GM19023 (cell line): ENCODE measurements around the gene NOL12.
"Not testable (repeated sequence)": the region's sequence is repeated elsewhere in the genome, so short reads cannot be mapped to it uniquely, and the experiment has no call there.

Source experiments
- ATAC-seq: cut with Tn5 transposase; IDR thresholded peaks from one replicate; pipeline ENCODE4 v1.9.1; 2021; ENCODE audit warnings: mild to moderate bottlenecking, moderate library complexity; ENCODE audit not compliant: unreplicated experiment

NOL12 gene

DNA sequence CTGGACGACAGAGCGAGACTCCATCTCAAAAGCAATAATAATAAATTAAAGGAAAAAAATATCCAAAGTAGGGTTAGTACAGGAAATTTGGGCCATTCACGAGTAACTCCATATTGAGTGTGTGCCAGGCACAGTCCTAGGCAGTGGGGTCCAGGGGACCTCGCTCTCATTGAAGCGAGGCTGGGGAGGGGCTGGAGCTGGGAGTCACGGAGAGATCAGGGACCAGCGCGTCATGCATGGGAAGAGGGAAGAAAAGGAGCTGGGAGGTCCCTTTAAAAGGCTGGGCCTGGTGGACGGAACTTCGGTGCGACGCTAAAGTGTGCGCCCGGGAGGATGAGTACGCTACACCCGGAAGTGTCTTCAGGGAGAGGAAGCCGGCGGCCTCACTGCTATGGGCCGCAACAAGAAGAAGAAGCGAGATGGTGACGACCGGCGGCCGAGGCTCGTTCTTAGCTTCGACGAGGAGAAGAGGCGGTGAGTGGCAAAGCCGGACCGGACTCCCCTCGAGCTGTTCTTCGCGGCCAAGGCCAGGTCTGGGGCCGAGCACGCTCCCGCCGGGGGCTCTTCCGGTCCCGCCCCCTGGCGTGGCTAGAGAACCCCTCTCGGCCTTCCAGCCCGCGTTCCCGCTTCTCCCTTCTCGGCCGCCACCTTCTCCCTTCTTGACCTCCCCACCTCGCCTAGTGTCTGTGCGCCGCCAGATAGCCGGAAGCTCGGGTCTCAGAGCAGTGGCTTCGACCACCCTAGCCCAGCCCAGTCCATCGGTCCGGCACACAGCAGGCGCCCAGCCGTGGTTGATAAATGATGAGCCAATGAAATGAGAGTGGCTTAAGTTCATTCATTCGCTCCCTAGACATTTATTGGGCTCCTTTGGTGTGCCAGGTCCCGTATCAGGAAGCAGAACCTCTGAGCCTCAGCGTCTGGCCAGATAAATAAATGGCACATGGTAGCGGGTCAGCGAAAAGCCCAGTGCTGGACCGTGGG is at the start of gene NOL12:
Gene NOL12 (plus strand): TSS at position 342 of the 981 bp plus-strand sequence. CDS start 50 bp downstream, at position 392.
- peak; percentile 76 for ATAC-seq

DNA sequence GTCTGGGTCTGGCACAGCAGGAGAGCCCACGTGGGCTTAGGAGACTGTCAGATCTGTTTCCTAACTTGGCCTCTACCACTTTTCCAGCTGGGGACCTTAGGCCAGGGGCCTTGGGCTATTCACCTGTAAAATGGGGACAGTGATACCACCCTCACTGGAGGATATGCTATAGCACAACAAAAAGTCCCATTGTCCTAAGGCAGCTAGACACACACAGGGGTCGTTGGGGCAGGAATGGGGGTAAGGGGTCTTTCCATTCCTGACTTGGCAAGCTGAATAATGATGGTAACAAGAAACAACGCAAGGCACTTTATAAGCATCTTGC is 49.2 kb upstream of the NOL12 start:
- no peak for ATAC-seq

- no peak for ATAC-seq
These were observed 47.6 kb upstream of the NOL12 start for GRCh38 chr22:37638391-37639069.

- no peak for ATAC-seq
These were observed 46.9 kb upstream of the NOL12 start, which contains the start of gene SH3BP1 for GRCh38 chr22:37639070-37639760. SH3BP1 (plus strand) TSS chr22:37639669; CDS start chr22:37639788, 119 bp downstream.

GRCh38 chr22:37639771-37640590 is 46.2 kb upstream of the NOL12 start:
- ATAC-seq = no peak

GRCh38 chr22:37640591-37641560 is 45.3 kb upstream of the NOL12 start:
- ATAC-seq = no peak

DNA sequence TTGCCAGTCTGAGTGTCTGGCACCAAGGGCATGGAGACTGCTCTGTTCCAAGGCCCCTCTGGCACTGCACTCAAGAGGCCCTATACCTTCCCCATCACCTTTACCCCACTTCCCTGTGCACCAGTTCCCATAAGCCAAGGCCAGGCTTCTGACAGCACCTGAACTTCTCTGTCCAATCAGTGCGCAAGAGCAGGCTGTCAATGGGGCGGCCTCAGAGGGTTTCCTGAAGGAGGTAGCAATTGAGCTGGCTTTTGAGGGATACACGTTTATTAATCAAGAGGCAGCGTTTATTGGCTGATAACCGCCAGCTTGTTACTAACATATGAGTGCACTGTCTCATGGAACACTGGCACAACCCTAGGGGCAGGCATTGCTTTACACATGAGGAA is 44.6 kb upstream of the NOL12 start:
- ATAC-seq = no peak

DNA sequence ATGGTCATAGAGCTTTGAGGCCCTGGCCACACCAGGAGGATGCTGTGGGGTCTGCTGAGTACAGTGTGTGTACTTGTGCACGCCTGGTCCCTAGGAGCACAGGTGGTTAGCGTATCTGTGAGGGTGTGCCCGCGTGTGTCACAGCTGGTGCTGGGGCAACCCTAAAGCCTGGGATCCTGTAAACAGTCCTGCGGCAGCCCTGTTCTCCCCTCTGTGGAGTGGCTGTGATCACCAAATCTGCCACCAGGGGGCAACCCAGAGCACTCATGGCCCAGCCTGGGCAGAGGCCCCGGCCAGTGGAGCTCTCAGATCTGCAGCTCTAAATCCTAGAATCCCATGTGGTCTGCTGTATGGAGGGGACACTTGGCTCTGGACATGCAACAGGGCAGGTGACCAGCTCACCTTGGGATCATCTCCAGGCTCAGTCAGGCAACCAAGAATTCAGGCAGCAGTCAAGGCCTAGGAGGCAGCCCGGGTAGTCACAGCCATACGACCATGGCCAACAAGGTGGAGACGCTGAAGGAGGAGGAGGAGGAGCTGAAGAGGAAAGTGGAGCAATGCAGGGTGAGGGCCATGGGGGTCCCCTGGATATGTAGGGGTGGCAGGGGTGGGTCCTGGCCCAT is 42.8 kb upstream of the NOL12 start:
- ATAC-seq = no peak

- no peak for ATAC-seq
These were observed 38.8 kb upstream of the NOL12 start for GRCh38 chr22:37647317-37647716.

DNA sequence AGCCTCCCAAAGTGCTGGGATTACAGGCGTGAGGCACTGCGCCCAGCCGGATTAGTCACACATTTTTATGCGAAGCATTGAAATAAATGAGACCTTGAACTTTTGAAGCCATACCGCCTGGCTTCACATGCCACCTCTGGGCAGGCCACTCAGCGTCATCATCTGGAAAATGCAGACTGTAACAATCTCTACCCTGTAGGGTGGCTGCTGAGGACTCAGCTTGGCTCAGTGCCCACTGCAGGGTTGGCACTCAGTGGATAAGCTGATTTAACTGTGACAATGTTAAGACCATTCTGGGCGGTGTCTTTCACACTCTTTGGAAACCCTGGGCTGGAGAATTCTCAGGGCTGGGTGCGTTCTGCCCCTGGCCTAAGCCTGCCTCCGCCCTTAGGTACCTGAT is 38.2 kb upstream of the NOL12 start:
- ATAC-seq = no peak

DNA sequence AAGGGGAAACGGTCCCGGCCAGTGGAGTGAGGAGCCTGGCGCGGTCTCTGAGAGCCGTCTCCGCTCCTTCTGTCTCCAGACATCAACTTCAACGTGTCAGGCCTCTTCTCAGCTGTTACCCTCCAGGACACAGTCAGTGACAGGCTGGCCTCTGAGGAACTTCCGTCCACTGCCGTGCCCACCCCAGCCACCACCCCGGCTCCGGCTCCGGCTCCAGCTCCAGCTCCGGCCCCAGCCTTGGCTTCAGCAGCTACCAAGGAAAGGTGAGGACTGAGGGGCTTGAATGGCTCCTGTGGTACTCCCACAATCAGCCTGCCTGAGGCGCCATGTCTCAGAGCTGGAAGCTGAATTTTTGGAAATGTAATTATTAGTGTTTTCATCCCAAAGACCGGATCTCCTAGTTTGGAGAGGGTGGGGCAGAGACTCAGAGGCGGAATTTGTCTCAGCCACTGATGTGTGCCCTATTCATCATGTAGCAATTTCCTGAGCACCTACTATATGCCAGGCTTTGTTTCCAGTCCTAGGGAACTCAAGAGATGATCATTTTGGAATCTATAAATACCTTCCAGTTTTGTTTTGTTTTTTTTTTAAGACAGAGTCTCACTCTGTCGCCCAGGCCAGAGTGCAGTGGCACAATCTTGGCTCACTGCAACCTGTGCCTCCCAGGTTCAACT is 35.5 kb upstream of the NOL12 start:
- no peak for ATAC-seq

DNA sequence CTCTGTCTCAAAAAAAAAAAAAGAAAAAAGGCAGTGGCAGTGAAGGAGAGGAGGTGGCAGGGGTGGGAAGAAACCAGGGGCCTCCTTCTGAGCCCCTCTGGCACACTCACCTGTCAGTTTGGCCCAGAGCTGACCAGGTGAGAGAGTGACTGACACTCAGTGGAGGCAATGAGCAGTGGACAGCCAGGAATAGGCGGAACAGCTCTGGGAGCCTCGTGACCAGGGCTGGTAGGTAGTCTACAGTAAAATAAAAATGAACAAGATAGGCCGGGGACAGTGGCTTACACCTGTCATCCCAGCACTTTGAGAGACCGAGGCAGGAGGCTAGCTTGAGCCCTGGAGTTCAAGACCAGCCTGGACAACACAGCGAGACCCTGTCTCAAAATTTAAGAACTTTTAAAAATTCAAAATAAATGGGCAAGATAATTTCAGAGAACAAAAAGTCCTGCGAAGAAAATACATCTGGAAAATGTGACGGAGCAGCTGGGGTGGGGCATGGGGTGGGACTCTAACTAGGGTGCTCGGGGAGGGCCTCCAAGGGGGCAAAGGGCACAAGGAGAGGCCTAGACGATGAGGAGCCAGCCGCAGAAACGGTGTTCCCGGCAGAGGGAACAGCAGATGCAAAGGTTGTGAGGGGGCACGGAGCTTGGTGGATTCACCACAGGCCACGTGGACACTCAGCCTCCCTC is 31.4 kb upstream of the NOL12 start:
- ATAC-seq = no peak

GRCh38 chr22:37655252-37655563 is 30.9 kb upstream of the NOL12 start:
- no peak for ATAC-seq

- ATAC-seq = not testable (repeated sequence)
These were observed 29.6 kb upstream of the NOL12 start for GRCh38 chr22:37656583-37656982.

DNA sequence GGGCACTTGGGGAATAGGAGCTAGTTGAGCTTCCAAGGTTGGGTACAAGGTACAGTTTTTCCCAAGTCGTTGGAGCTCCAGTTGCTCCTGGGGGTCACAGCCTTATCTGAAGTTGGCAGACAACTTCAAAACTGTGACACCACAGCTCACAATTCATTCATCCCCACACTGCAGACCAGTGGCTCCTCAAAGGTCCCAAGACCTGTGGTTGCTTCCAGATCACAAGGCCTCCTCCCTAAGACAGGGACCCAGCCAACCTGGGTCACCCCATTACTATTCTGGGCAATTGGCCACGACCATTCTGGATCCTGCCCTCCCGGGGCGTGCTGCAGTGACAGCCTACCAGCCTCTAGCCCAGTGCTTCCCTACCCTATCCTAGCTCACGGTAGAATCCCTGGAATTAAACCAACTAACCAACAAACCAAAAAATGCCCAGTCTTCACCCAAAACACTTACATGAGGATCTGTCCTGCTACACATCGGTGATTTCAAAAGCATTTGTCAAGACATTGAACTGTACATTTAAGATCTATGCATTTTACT is 28.5 kb upstream of the NOL12 start:
- ATAC-seq = no peak

DNA sequence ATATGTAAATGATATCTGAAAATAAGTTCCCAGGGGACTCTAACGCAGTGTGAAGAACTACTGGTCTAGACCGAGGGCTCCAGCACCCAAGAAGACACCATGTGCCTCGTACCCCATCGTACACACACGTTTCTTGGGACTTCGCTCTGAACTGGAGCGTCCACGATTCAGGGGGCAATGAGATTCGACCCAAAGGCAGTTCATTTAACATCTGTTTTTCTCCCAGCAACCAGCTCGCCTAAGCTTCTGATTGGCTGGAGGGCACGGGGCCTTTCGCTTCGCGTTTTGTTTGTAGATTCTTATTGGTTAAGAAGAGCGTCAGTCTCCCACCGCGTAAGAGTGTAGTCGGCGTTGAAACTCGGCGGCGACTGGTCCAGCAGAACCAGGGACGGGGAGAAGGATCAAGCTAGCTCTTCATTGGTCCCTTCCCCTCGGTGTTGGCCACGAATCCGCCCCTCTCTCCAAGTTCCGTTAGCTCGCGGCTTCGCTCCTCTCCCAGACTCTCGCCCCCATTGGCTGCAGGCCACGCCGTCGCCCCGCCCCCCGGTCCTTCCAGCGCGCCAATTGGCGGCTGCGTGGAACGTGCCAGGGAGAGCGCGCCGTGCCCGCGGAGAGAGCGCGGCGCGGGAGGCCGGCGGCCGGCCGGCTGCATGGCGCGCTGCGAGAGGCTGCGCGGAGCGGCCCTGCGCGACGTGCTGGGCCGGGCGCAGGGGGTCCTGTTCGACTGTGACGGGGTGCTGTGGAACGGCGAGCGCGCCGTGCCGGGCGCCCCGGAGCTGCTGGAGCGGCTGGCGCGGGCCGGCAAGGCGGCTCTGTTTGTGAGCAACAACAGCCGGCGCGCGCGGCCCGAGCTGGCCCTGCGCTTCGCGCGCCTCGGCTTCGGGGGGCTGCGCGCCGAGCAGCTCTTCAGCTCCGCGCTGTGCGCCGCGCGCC is 27.7 kb upstream of the NOL12 start, which contains the start of gene PDXP:
Gene PDXP (plus strand): TSS at position 591 of the 933 bp plus-strand sequence. CDS start 60 bp downstream, at position 651.
- peak; percentile 86 for ATAC-seq
